Kidney (tissue), 14 donors: ENCODE data around the gene BRCA2. TPM values are rescaled to one million over a fixed set of nuclear protein-coding genes. Genes with fewer than 3 reads are reported as not detected.

Experiments
- DNase-seq, 5 donors: peaks; one replicate each; pipeline ENCODE4 v3.0.0-alpha.2; 2013 to 2020
- FAIRE-seq: peaks from 2 replicates; lab custom pipeline; 2012; peaks lifted over from hg19 to GRCh38; lab: Jason Lieb, UNC
- H3K27ac ChIP-seq, 2 donors: one replicate each; pipeline ENCODE4 v1.7.0; 2013; ENCODE audit warnings: low read depth in 2 of 2, low read length in 2 of 2, inconsistent platforms in 1 of 2
- H3K27me3 ChIP-seq: one replicate; pipeline ENCODE4 v1.7.1; 2013; ENCODE audit warnings: low read length, inconsistent platforms; ENCODE audit not compliant: control insufficient read depth, insufficient read depth
- H3K36me3 ChIP-seq, 3 donors: one replicate each; pipeline versions ENCODE4 v1.7.0 to v1.7.1; 2013; ENCODE audit warnings: low read length in 3 of 3, control low read depth in 1 of 3, inconsistent platforms in 1 of 3; ENCODE audit not compliant: insufficient read depth in 3 of 3, control insufficient read depth in 2 of 3
- H3K4me1 ChIP-seq, 3 donors: one replicate each; pipeline versions ENCODE4 v1.7.0 to v1.7.1; 2013; ENCODE audit warnings: low read length in 3 of 3, inconsistent platforms in 1 of 3, low read depth in 1 of 3; ENCODE audit not compliant: control insufficient read depth in 2 of 3, insufficient read depth in 2 of 3
- H3K4me3 ChIP-seq, 3 donors: one replicate each; pipeline versions ENCODE4 v1.7.0 to v1.8.1; 2013; ENCODE audit warnings: low read length in 3 of 3, control low read depth in 1 of 3, inconsistent platforms in 1 of 3
- H3K9ac ChIP-seq, 3 donors: one replicate each; pipeline versions ENCODE4 v1.7.0 to v1.7.1; 2013; ENCODE audit warnings: low read length in 3 of 3, control low read depth in 1 of 3, inconsistent platforms in 1 of 3
- H3K9me3 ChIP-seq, 3 donors: one replicate each; pipeline versions ENCODE4 v1.7.0 to v1.7.1; 2013; ENCODE audit warnings: low read length in 3 of 3, control low read depth in 1 of 3, inconsistent platforms in 1 of 3; ENCODE audit not compliant: control insufficient read depth in 2 of 3, insufficient read depth in 1 of 3
- CTCF ChIP-seq: IDR thresholded peaks from 3 replicates; pipeline ENCODE4 v1.5.1; 2012; ENCODE audit warnings: mild to moderate bottlenecking, moderate library complexity, borderline replicate concordance; ENCODE audit not compliant: insufficient read depth; ENCODE audit errors: extremely low read depth
- intact Hi-C: fragments of 100-400 bp; cut with DNase I; formaldehyde crosslinking; loops from one replicate; pipeline ENCODE4 v1.11.1; 2022
- polyA plus RNA-seq: library from polyadenylated mRNA; stranded (reverse); fragments of 350-450 nt; fragmentation: Illumina TruSeq; extraction: RNeasy Lipid Tissue Mini Kit (QIAGEN cat#74804); gene quantifications from one replicate; pipeline ENCODE4 v1.2.3, GENCODE V29; 2014; ENCODE audit warnings: low read depth, low replicate concordance; ENCODE audit not compliant: insufficient read depth
- total RNA-seq: library from RNA; stranded (reverse); fragmentation: NEBNext Ultra II Directional; extraction: Animal tissue kit (Norgen Biotek cat#: 25700); gene quantifications from one replicate; pipeline ENCODE4 v1.2.1, GENCODE V29; 2021
- donor health status: control.
- donor health status: control.
- donor health status: control.
- donor health status: control.
- donor health status: control.
- donor health status: DM: yes; HTN: yes; CAD: no.
- donor health status: Normal renal cell carcinoma (clear cell type).

The BRCA2 gene
- total and polyA plus RNA-seq, 2 donors from 2014 or later, result 0.02 to 2.0 TPM

- FAIRE-seq (no peak), DNase-seq (no peak)
- Histone ChIP-seq H3K4me3 (no peak overlapping the region), H3K36me3 (peaks cover 0 to 2% (median 0%) of the 10 kb centered on the region in 3 donors), H3K27ac (no peak overlapping the region), H3K9ac (no peak overlapping the region), H3K4me1 (peaks cover 0 to 3% (median 3%) of the 10 kb centered on the region in 3 donors), H3K27me3 (no peaks in the 10 kb centered on the region), H3K9me3 (no peaks in the 10 kb centered on the region)
- TF ChIP-seq CTCF, result no peak
- intact Hi-C loops, result no loop called here
Observed at GRCh38 chr13:32282096-32282711, 33.1 kb upstream of the BRCA2 start.

GRCh38 chr13:32284927-32285632, 30.2 kb upstream of the BRCA2 start:
- TF ChIP-seq CTCF, result no peak
- no peak overlapping the region for H3K4me3 ChIP-seq
- no peaks in the 10 kb centered on the region for H3K9me3 ChIP-seq
- peaks cover 0 to 3% (median 3%) of the 10 kb centered on the region in 3 donors for H3K4me1 ChIP-seq
- no peaks in the 10 kb centered on the region for H3K27me3 ChIP-seq
- DNase-seq, result peak in 3 of 5 donors; percentile 42 to 91 (median 78)
- H3K9ac ChIP-seq, result no peak overlapping the region
- peak; percentile 13 for FAIRE-seq
- no peaks in the 10 kb centered on the region for H3K36me3 ChIP-seq
- H3K27ac ChIP-seq, result no peak overlapping the region
- intact Hi-C loops, result no loop called here

GRCh38 chr13:32285633-32285965, 29.7 kb upstream of the BRCA2 start:
- DNase-seq (no peak), FAIRE-seq (no peak)
- Histone ChIP-seq H3K4me1 (peaks cover 0 to 3% (median 3%) of the 10 kb centered on the region in 3 donors), H3K4me3 (no peak overlapping the region), H3K27ac (no peak overlapping the region), H3K27me3 (no peaks in the 10 kb centered on the region), H3K9me3 (no peaks in the 10 kb centered on the region), H3K9ac (no peak overlapping the region), H3K36me3 (no peaks in the 10 kb centered on the region)
- intact Hi-C loops, result no loop called here
- no peak for TF ChIP-seq CTCF
